Inflammatory macrophage (primary cell): ENCODE results near the gene DHRSX.
"Not testable (repeated sequence)": the region's sequence is repeated elsewhere in the genome, so short reads cannot be mapped to it uniquely, and the experiment has no call there.

ENCODE experiments used
- DNase-seq, 2 donors: peaks; one replicate each; pipeline ENCODE4 v3.0.0-alpha.2; 2020 to 2022

Gene DHRSX

DNA sequence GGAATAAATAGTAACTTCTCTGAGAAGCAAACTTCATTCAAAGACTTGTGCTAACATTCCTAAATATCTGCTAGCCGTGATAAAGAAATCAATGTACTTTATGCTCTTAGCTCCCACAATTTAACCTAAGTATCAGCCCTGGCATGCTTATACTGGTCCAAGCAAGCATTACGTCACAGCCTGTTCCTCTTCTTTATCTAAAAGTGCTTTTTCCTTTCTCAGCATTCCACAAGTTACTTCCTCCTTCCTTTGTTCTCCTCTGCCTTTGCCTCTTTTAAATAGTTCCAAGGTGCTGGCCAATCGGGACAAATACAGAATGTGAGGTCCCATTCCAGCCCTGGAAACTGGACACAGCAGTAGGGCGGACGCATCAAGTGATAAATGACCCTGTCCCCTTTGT lies 249.6 kb downstream of the DHRSX start:
- no peak for DNase-seq

GRCh38 chrX:2243913-2244460 lies 256.8 kb downstream of the DHRSX start:
- no peak for DNase-seq

GRCh38 chrX:2242980-2243379 lies 257.8 kb downstream of the DHRSX start:
- DNase-seq: no peak

DNA sequence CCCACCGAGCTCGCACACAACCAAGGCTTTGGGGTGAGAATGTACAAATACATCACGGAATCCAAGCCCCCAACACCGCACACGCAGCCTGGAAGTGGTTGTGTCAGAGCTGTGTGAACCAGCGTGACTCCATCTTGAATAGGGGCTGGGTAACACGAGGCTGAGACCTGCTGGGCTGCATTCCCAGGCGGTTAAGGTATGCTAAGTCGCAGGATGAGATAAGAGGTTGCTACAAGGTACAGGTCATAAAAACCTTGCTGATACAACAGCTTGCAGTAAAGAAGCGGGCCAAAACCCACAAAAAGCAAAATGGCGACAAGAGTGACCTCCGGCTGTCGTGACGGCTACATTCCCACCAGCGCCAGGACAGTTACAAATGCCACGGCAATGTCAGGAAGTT lies 258.4 kb downstream of the DHRSX start:
- DNase-seq: no peak

- not testable (repeated sequence) for DNase-seq
These were observed 259.3 kb downstream of the DHRSX start for GRCh38 chrX:2241496-2241895.

DNA sequence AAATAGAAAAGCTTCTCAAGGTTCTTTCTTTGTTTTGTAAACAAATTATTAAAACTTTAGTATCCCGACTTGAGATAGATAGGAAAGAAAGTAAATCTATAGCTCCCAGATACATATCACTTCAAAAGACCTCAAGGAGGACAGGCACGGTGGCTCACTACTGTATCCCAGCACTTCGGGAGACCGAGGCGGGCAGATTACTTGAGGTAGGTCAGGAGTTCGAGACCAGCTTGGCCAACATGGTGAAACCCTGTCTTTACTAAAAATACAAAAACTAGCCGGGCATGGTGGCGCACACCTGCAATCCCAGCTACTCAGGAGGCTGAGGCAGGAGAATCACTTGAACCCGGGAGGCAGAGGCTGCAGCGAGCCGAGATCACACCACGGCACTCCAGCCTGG lies 260.0 kb downstream of the DHRSX start:
- not testable (repeated sequence) for DNase-seq

- DNase-seq: no peak
These were observed 262.8 kb downstream of the DHRSX start for GRCh38 chrX:2237976-2238375.

GRCh38 chrX:2231570-2232192 lies 269.1 kb downstream of the DHRSX start:
- no peak for DNase-seq

DNA sequence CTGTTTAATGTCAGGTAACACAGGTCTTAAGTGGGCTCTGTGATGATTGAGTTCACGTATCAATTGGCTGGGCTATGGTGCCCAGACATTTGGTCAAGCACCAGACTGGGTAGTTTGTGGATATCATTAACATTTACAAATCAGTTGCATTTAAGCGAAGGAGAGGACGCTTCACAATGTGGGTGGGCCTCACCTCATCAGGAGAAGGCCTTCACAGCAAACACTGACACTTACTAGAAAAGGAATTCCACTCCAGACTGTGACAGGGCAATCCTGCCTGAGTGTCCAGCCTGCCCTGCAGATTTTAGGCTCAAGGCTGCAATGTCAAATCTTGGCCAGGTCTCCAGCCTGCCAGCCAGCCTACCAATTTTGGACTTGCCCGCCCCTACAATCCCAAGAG lies 270.3 kb downstream of the DHRSX start:
- no peak for DNase-seq

GRCh38 chrX:2228536-2228935 lies 272.2 kb downstream of the DHRSX start:
- no peak for DNase-seq

DNA sequence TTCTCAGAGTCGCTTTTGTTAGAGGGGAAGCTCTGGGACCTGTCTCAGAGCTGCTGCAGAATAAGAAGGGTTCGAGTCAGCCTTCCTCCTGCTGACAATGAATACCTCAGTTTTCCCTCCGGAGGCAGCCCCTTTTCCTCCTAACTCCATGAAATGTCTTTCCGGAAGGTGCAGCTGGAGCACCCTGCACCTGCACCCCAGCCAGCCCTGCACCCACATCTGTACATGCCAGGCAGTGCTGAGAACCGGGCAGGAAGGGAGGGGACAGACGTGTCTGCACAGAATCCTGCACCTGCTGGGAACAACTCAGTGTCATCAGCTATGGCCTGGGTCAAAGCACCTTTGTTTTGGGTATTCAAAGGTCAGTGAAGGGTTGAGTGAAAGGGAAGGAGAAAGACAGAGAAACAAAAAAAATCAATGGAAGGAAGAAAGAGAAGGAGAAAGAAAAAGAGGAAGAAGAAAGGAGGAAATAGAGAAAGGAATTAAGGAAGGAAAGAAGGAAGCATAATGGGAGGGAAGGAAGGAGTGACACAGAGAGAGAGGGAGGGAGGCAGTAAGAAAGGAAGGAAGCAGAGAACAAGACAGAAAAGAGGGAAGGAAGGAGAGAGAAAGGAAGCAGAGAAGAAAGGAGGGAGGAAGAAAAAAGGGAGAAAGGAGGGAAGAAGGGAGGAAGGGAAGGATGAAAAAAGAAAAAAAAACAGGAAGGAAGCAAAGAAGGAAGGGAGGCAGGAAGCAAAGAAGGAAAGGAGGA lies 273.7 kb downstream of the DHRSX start:
- DNase-seq: no peak

- no peak for DNase-seq
These were observed 274.6 kb downstream of the DHRSX start for GRCh38 chrX:2226182-2226581.

GRCh38 chrX:2224597-2225235 lies 276.1 kb downstream of the DHRSX start:
- no peak for DNase-seq

DNA sequence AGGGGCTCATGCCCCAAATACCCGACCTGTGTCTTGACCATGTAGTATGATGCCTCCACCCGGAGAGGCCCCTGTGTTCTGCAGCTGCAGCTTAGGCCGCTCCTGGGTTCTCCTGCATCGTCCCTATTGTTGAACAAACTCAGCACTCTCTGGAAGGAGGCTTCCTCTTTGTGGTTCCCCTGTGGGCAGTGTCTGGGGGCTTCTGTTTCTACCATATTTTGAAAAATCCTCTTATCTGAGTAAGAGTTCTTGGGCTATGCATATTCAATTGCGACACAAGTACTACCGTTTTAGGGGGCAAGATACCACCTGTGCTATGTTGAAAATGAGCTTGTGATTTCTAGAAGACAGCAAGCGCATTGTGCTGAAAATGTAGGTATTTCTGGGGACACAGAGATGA lies 276.6 kb downstream of the DHRSX start:
- no peak for DNase-seq

- DNase-seq: no peak
These were observed 279.8 kb downstream of the DHRSX start for GRCh38 chrX:2220829-2221567.

- DNase-seq: no peak
These were observed 280.5 kb downstream of the DHRSX start for GRCh38 chrX:2220296-2220695.

- DNase-seq: not testable (repeated sequence)
These were observed 286.5 kb downstream of the DHRSX start for GRCh38 chrX:2214138-2214823.

GRCh38 chrX:2211667-2212066 lies 289.1 kb downstream of the DHRSX start:
- not testable (repeated sequence) for DNase-seq

DNA sequence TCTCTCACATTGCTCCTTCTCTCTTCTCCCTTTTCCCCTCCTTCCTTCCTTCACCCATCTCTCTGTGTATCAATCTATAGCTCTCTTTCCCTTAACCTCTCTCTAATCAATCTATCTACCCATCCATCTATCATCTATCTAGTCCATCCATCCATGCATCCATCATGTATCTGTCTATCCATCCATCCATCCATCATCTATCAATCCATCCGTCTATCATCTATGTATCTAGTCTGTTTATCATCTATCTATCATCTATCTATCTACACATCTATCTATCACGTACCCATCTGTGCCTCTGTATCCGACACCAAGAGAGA lies 307.5 kb downstream of the DHRSX start:
- DNase-seq: no peak

DNA sequence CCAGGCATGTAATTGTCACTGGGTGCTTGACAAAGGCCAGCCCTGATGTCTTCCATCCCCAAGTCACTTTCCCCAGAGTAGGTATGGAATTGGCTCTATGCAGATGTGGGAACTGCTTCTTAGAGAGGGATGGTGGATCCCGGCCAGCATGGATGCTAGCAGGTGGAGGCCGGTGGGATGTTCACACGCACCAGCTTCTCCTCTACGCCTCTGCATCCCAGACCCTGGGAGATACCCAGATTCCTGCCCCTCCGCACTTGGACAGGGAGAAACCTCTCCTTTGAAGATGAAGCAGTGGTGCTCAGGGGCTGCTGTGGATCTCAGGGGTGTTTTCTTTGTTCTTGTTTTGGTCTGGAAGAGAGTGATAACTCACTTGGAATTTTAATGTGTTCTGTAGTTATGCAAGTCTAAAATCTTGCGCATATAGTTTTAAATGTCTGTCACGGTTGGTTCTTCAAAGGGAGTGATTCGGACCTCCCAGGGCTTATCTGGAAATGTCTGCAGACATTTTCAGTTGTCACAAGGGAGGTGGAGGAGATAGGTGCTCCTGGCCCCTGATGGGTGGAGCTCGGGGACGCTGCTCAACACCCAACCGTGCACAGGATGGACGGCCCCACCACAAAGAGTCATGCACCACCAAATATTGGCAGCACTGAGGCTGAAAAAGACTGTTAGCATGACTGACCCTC lies 308.0 kb downstream of the DHRSX start:
- DNase-seq: no peak

DNA sequence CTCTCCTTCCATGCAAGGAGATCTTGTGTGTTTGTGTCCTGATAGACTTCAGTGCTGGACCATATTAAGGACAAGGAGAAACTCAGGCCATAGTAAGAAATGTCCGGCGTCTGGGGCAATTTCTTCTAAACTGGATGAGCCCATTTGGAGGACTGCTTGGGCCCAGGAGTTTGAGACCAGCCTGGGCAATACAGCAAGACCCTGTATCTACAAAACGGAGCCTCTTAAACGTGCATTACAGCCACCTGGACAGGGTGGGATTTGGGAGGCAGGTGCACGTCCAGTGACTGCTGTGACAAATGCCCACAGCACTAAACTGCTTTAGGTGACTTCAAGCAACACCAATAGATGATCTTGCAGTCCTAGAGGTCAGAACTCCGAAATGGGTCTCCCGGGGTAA lies 311.9 kb downstream of the DHRSX start:
- DNase-seq: no peak

GRCh38 chrX:2188330-2188792 lies 312.4 kb downstream of the DHRSX start:
- no peak for DNase-seq
